GM23248 (cell line): Measurements from ENCODE around the gene KREMEN2. TPM values are rescaled to one million over a fixed set of nuclear protein-coding genes. Genes with fewer than 3 reads are reported as not detected.

Experiments used
- DNase-seq: peaks from one replicate; pipeline ENCODE4 v3.0.0-alpha.2; 2015
- H2AFZ ChIP-seq: fragments of 200-600 bp; sonication (generic); 2 replicates; pipeline ENCODE4 v1.6.1; 2016; ENCODE audit warnings: antibody characterized with exemption
- H3F3A ChIP-seq: fragments of 200-600 bp; sonication (generic); 2 replicates; pipeline ENCODE4 v1.6.1; 2016; ENCODE audit warnings: mild to moderate bottlenecking, antibody characterized with exemption, mixed run types; ENCODE audit not compliant: insufficient read depth
- H3K27ac ChIP-seq: fragments of 200-600 bp; sonication (generic); 2 replicates; pipeline ENCODE4 v1.5.1; 2016; ENCODE audit warnings: mild to moderate bottlenecking
- H3K27me3 ChIP-seq: fragments of 200-600 bp; sonication (generic); replicated peaks from 2 replicates; pipeline ENCODE4 v1.6.1; 2016; ENCODE audit warnings: mild to moderate bottlenecking; ENCODE audit not compliant: insufficient read depth
- H3K36me3 ChIP-seq: fragments of 200-600 bp; sonication (generic); 2 replicates; pipeline ENCODE4 v1.6.1; 2016; ENCODE audit warnings: low read depth, mild to moderate bottlenecking
- H3K4me1 ChIP-seq: fragments of 200-600 bp; sonication (generic); 2 replicates; pipeline ENCODE4 v1.6.1; 2016; ENCODE audit warnings: mild to moderate bottlenecking; ENCODE audit not compliant: insufficient read depth
- H3K4me2 ChIP-seq: fragments of 200-600 bp; sonication (generic); one replicate; pipeline ENCODE4 v1.6.1; 2016; ENCODE audit warnings: mild to moderate bottlenecking; ENCODE audit not compliant: unreplicated experiment
- H3K4me3 ChIP-seq: fragments of 200-600 bp; sonication (generic); 2 replicates; pipeline ENCODE4 v1.5.1; 2016; ENCODE audit warnings: mild to moderate bottlenecking
- H3K79me2 ChIP-seq: fragments of 200-600 bp; sonication (generic); 2 replicates; pipeline ENCODE4 v1.6.1; 2016; ENCODE audit warnings: mild to moderate bottlenecking; ENCODE audit not compliant: insufficient read depth
- H3K9ac ChIP-seq: fragments of 200-600 bp; sonication (generic); 2 replicates; pipeline ENCODE4 v1.6.1; 2016; ENCODE audit warnings: mild to moderate bottlenecking
- H3K9me2 ChIP-seq: fragments of 200-600 bp; sonication (generic); 2 replicates; pipeline ENCODE4 v1.6.1; 2016; ENCODE audit warnings: mixed run types, mild to moderate bottlenecking, moderate library complexity; ENCODE audit not compliant: insufficient read depth
- H3K9me3 ChIP-seq: fragments of 200-600 bp; sonication (generic); one replicate; pipeline ENCODE4 v1.6.1; 2017; ENCODE audit warnings: low read depth
- H4K20me1 ChIP-seq: fragments of 200-600 bp; sonication (generic); 2 replicates; pipeline ENCODE4 v1.6.0; 2016; ENCODE audit not compliant: insufficient read depth
- EZH2 ChIP-seq: fragments of 200-600 bp; sonication (generic); IDR thresholded peaks from 2 replicates; pipeline ENCODE4 v1.6.1; 2018; ENCODE audit warnings: antibody characterized with exemption, mild to moderate bottlenecking; ENCODE audit not compliant: insufficient read depth, poor library complexity, severe bottlenecking
- EZH2phosphoT487 ChIP-seq: fragments of 200-600 bp; sonication (generic); IDR thresholded peaks from 2 replicates; pipeline ENCODE4 v1.6.1; 2018; ENCODE audit warnings: antibody characterized with exemption, moderate library complexity, mild to moderate bottlenecking, low read depth; ENCODE audit not compliant: insufficient read depth
- WGBS, 2 experiments: methylation state at CpG; one replicate each; pipeline ENCODE4 v1.1.6; 2015 to 2017; ENCODE audit warnings: low lambda C conversion rate in 2 of 2, low coverage in 1 of 2; ENCODE audit errors: missing lambda C conversion rate in 2 of 2; 5-methylcytosine and 5-hydroxymethylcytosine counted together
- in situ Hi-C: fragments of 300-500 bp; cut with MboI; formaldehyde crosslinking; loops from 2 replicates; pipeline ENCODE4 v1.15.0; 2020
- polyA plus RNA-seq: library from polyadenylated mRNA; unstranded; fragments of >200 nt; fragmentation: Nextera tagmentation; extraction: Ambion mirVana; gene quantifications from 2 replicates; pipeline ENCODE4 v1.2.1, GENCODE V29; 2016
- total RNA-seq: library from RNA; depleted of rRNA; stranded (reverse); fragments of >200 nt; shearing (Covaris generic); gene quantifications from 2 replicates; pipeline ENCODE4 v1.2.3, GENCODE V29; 2014

Gene KREMEN2
- total and polyA plus RNA-seq, 2 experiments from 2014 or later: not detected

DNA sequence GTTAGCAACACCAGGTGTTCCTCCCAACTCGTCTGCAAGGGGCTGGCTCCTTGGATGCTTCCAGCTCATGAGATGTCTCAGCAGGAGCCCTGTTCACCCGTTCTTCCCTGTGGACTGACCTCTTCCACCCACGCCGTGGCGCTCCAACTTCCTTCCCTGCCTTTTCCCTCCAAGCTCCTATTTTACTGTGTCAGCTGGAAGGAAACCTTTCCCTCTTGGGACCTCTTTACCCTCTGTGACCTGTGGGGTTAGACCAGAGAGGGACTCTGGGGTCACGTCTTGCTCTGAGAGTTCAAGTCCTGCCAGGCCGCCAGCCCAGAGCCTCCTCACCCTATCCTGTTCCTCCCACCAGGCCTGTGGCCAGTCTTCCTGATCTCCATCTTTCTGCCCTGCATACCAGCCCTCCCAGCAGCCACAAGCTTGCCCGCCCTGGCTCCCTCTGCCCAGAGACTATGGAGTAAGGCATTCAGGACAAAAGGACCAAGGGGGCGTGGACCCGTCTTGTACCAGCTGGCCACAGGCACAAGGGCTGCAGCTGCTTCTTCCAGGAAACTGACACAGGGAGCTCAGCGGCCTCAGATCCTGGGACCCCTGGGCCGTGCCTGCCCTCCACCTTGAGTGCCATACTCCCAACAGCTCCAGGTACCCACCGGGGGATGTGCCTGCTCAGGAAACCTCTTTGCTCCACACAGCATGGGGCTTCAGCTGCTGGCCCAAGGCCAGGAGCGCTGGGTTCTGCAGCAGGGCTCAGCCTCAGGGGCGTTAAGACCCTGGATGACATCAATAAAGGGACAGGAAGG lies 8.1 kb downstream of the KREMEN2 start:
- H3F3A ChIP-seq: no peaks in the 10 kb centered on the region
- DNase-seq: no peak
- no peaks in the 10 kb centered on the region for H3K4me1 ChIP-seq
- no peaks in the 10 kb centered on the region for H3K79me2 ChIP-seq
- H3K4me3 ChIP-seq: no peak overlapping the region
- no peak overlapping the region for H3K9ac ChIP-seq
- H4K20me1 ChIP-seq: no peaks in the 10 kb centered on the region
- in situ Hi-C loops: no loop called here
- no peaks in the 10 kb centered on the region for H3K9me3 ChIP-seq
- no peaks in the 10 kb centered on the region for H3K9me2 ChIP-seq
- H3K27me3 ChIP-seq: peaks cover 10% of the 10 kb centered on the region; the same call in 1 of the 2 replicates
- no peak for TF ChIP-seq EZH2phosphoT487
- no peak for TF ChIP-seq EZH2
- no peak overlapping the region for H3K4me2 ChIP-seq
- H2AFZ ChIP-seq: no peak overlapping the region
- WGBS, 2 experiments: 80 to 87% methylated on average over 14 to 15 of the region's 15 CpGs
- H3K27ac ChIP-seq: no peak overlapping the region
- H3K36me3 ChIP-seq: no peaks in the 10 kb centered on the region

DNA sequence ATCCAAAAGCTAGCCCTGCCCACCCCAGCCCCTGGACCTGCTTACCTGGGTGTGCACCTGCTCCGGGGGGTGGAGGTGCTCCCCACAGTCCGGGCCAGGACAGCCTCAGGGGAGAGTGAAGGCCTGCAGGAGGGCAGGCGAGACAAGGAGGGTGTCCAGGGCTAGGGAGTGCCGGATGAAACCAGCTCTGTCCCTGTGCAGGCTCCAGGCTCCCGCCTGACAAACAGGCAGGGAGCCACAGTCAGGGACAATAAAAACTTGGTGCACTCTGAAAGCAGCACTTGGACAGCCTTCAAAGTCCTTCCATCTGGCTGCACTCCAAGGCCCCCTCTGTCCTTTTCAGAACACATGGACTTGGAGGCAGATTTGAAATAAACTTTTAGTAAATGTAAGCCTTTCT lies 9.0 kb downstream of the KREMEN2 start:
- in situ Hi-C loops: no loop called here
- no peak overlapping the region for H3K9ac ChIP-seq
- WGBS, 2 experiments: 92 to 93% methylated on average over 5 of the region's 5 CpGs
- no peaks in the 10 kb centered on the region for H3K9me3 ChIP-seq
- no peaks in the 10 kb centered on the region for H3K9me2 ChIP-seq
- no peak overlapping the region for H3K4me2 ChIP-seq
- no peak for DNase-seq
- H3K4me1 ChIP-seq: no peaks in the 10 kb centered on the region
- no peaks in the 10 kb centered on the region for H4K20me1 ChIP-seq
- no peaks in the 10 kb centered on the region for H3K79me2 ChIP-seq
- H3F3A ChIP-seq: no peaks in the 10 kb centered on the region
- no peak overlapping the region for H3K4me3 ChIP-seq
- H3K27me3 ChIP-seq: 0 out of 2 replicates have a peak, but pooled peaks cover under 1% of the 10 kb centered on the region
- H3K36me3 ChIP-seq: no peaks in the 10 kb centered on the region
- H2AFZ ChIP-seq: no peak overlapping the region
- TF ChIP-seq EZH2phosphoT487 (no peak), EZH2 (no peak)
- no peak overlapping the region for H3K27ac ChIP-seq

DNA sequence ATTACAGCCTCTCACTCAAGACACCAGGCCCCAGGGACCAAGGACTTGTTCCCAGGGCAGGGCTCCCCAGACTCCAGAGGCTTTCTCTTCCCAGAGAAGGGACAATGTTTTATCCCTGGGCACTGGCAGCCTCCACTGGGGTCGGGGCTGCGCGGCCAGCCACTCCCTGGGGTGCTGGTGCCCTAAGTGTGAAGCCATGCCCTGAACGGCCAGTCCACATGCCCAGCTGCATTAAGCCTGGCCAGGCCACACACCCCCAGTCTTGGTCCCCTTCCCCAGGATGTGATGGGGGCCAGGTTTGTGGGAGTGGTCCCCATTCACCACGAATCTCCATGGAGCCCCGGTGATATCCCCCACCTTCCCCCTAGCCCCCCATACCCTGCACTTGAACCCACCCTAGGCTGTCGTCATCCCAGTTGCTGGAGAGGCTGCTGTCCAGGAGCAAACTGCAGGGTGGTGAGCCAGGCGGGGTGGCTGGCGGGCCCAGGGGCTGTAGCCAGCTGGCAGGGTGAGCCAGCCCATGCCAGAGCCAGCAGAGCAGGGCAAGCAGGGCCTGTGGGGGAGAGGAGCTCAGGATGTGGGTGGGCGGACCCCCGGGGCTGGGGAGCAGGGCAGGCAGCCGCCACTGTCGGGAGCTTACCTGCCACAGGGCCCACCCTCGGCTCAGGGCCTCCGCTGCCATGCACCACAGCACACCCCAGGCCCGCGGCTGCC lies 9.7 kb downstream of the KREMEN2 start:
- no peaks in the 10 kb centered on the region for H4K20me1 ChIP-seq
- no peaks in the 10 kb centered on the region for H3K9me3 ChIP-seq
- in situ Hi-C loops: no loop called here
- H3K36me3 ChIP-seq: no peaks in the 10 kb centered on the region
- H3K4me2 ChIP-seq: no peak overlapping the region
- no peaks in the 10 kb centered on the region for H3K79me2 ChIP-seq
- H3K4me3 ChIP-seq: no peak overlapping the region
- DNase-seq: no peak
- H3K4me1 ChIP-seq: no peaks in the 10 kb centered on the region
- WGBS, 2 experiments: 90 to 96% methylated on average over 13 to 15 of the region's 17 CpGs
- TF ChIP-seq EZH2 (no peak), EZH2phosphoT487 (no peak)
- H3K27me3 ChIP-seq: no peaks in the 10 kb centered on the region
- H3K9me2 ChIP-seq: no peaks in the 10 kb centered on the region
- no peak overlapping the region for H3K9ac ChIP-seq
- no peak overlapping the region for H2AFZ ChIP-seq
- no peak overlapping the region for H3K27ac ChIP-seq
- H3F3A ChIP-seq: no peaks in the 10 kb centered on the region

DNA sequence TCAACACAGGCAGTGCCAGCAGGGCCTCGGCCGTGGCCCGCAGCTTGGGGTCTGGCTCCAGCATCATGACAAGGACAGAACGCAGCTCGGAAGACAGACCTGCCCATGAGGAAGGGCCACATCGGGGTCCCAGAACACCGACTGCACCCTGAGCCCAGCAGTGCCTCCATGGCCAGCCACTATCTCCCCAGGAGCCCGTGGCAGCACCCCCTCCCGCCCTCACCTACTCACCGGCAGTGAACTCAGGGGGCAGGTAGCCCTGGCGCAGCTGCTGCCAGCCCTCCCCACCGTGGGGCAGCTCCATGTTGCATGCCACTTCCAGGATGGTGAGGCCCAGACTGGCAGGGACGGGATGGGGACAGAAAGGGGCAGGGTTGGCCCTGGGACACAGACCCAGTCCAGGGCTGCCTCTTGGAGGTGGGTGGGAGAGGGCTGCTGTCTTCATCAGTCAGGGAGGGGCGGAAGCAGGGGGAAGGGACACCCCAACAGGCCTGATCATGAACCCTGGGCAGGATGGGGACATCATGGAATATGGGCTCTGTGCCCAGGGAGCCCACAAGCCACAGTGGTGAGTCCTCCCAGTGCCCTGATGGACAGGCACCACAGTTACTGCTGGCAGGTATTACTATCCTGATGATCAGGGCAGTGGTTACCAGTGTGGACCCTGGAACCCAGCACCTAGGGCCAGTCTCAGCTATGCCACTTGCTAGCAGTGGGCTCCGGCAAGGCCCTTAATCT lies 10.4 kb downstream of the KREMEN2 start:
- TF ChIP-seq EZH2 (no peak), EZH2phosphoT487 (no peak)
- Histone ChIP-seq H3K4me2 (no peak overlapping the region), H3K27ac (no peak overlapping the region), H3K4me1 (no peaks in the 10 kb centered on the region), H3K27me3 (no peaks in the 10 kb centered on the region), H2AFZ (no peak overlapping the region), H3F3A (no peaks in the 10 kb centered on the region), H3K9me3 (no peaks in the 10 kb centered on the region), H3K9me2 (no peaks in the 10 kb centered on the region), H3K9ac (no peak overlapping the region), H3K79me2 (no peaks in the 10 kb centered on the region), H3K4me3 (no peak overlapping the region), H3K36me3 (no peaks in the 10 kb centered on the region), H4K20me1 (no peaks in the 10 kb centered on the region)
- in situ Hi-C loops: no loop called here
- 96 to 98% methylated on average over 11 to 12 of the region's 15 CpGs for WGBS, 2 experiments
- no peak for DNase-seq
